ENCODE measurements around the gene FAM234B. TPM values are rescaled to one million over a fixed set of nuclear protein-coding genes. Genes with fewer than 3 reads are reported as not detected.

The FAM234B gene
- polyA plus RNA-seq, 1 of the 3 experiments (the other 2 are of a cell fraction) = 3.7 TPM

- H3K4me2 ChIP-seq = no peak overlapping the region
- peaks cover 25% of the 10 kb centered on the region for H3F3A ChIP-seq (replicated peaks; ENCODE audit: insufficient read depth)
- no peaks in the 10 kb centered on the region for H3K27me3 ChIP-seq (ENCODE audit: insufficient read depth)
- no peak overlapping the region for H3K27ac ChIP-seq (ENCODE audit: low read depth in 2 of 2, low read length in 1 of 2)
- H3K9me3 ChIP-seq = no peaks in the 10 kb centered on the region
- POLR2A ChIA-PET = no interaction called here
- no peak overlapping the region for H3K9ac ChIP-seq
- H3K36me3 ChIP-seq (replicated peaks in 1 of 2; ENCODE audit: control insufficient read depth in 1 of 2, insufficient read depth in 2 of 2, low read length in 1 of 2) = peaks cover 0 to 3% of the 10 kb centered on the region in 2 experiments
- H3K4me3 ChIP-seq (ENCODE audit: low read depth in 2 of 2, low read length in 1 of 2) = no peak overlapping the region
- no peaks in the 10 kb centered on the region for H3K9me2 ChIP-seq
- TF ChIP-seq RAD21 (IDR thresholded peaks at IDR 0.05; ENCODE audit: low read length) = no peak
- no peak for TF ChIP-seq GABPA (IDR thresholded peaks at IDR 0.05; ENCODE audit: low read depth)
- no peaks in the 10 kb centered on the region for H3K79me2 ChIP-seq (ENCODE audit: insufficient read depth)
- no peaks in the 10 kb centered on the region for H4K20me1 ChIP-seq (ENCODE audit: insufficient read depth)
- CTCF ChIA-PET = interaction anchor here (1.6 kb wide), 1 partner anchor 108 kb away, joined by 9 read pairs; no protein-coding TSS in a partner anchor
- H3K4me1 ChIP-seq (ENCODE audit: control insufficient read depth in 1 of 2, insufficient read depth in 2 of 2, low read depth in 1 of 2, low read length in 1 of 2) = peaks cover 14 to 31% of the 10 kb centered on the region in 2 experiments
- no peak overlapping the region for H2AFZ ChIP-seq (ENCODE audit: low read depth)
- no peak for DNase-seq
- 72% methylated on average over 3 of the region's 3 CpGs for WGBS (ENCODE audit: low lambda C conversion rate)
Measured at GRCh38 chr12:13104409-13104808, 60.2 kb downstream of the FAM234B start.

GRCh38 chr12:13105781-13106180, 61.6 kb downstream of the FAM234B start:
- Histone ChIP-seq H3K4me1 (ENCODE audit: control insufficient read depth in 1 of 2, insufficient read depth in 2 of 2, low read depth in 1 of 2, low read length in 1 of 2) (peaks cover 6 to 18% of the 10 kb centered on the region in 2 experiments; a peak in 3 of 4 replicates), H3K9me3 (no peaks in the 10 kb centered on the region), H3K79me2 (ENCODE audit: insufficient read depth) (no peaks in the 10 kb centered on the region), H3K27me3 (ENCODE audit: insufficient read depth) (no peaks in the 10 kb centered on the region), H3K9ac (no peak overlapping the region), H3K27ac (ENCODE audit: low read depth in 2 of 2, low read length in 1 of 2) (no peak overlapping the region), H3F3A (replicated peaks; ENCODE audit: insufficient read depth) (peaks cover 12% of the 10 kb centered on the region), H3K9me2 (no peaks in the 10 kb centered on the region), H4K20me1 (ENCODE audit: insufficient read depth) (no peaks in the 10 kb centered on the region), H2AFZ (ENCODE audit: low read depth) (no peak overlapping the region), H3K36me3 (replicated peaks in 1 of 2; ENCODE audit: control insufficient read depth in 1 of 2, insufficient read depth in 2 of 2, low read length in 1 of 2) (peaks cover 0 to 3% of the 10 kb centered on the region in 2 experiments), H3K4me2 (no peak overlapping the region), H3K4me3 (ENCODE audit: low read depth in 2 of 2, low read length in 1 of 2) (no peak overlapping the region)
- DNase-seq = no peak
- TF ChIP-seq SIN3A (IDR thresholded peaks at IDR 0.05; ENCODE audit: borderline replicate concordance, low read depth, low read length) (no peak), RCOR1 (IDR thresholded peaks at IDR 0.05; ENCODE audit: low read length) (no peak), GATA2 (CRISPR knock-in tag; IDR thresholded peaks at IDR 0.05) (no peak), MAX (IDR thresholded peaks at IDR 0.05; ENCODE audit: low read depth) (no peak), FOXM1 (IDR thresholded peaks at IDR 0.05; ENCODE audit: low read depth) (no peak), ELF1 (IDR thresholded peaks at IDR 0.05) (no peak), CTCF (IDR thresholded peaks at IDR 0.05) (no peak), NRF1 (IDR thresholded peaks at IDR 0.05; ENCODE audit: low read depth, low read length) (no peak), REST (IDR thresholded peaks at IDR 0.05; ENCODE audit: low read depth, low read length) (no peak), GABPA (IDR thresholded peaks at IDR 0.05; ENCODE audit: low read depth) (no peak), FOSL2 (IDR thresholded peaks at IDR 0.05; ENCODE audit: borderline replicate concordance, low read depth) (no peak), EZH2phosphoT487 (IDR thresholded peaks at IDR 0.05; ENCODE audit: borderline replicate concordance, low read depth) (no peak)
- ChIA-PET POLR2A (no interaction called here), CTCF (no interaction called here)
- 79% methylated on average over 1 of the region's 1 CpG for WGBS (ENCODE audit: low lambda C conversion rate)

Measured in SK-N-SH (cell line).